ENCODE results near the gene MTMR12.
A peak's percentile ranks its signal among the peaks of the same experiment; 100 is the strongest.

Gene MTMR12

GRCh38 chr5:32190095-32190494, 122.6 kb downstream of the MTMR12 start:
- peak; percentile 90 for DNase-seq (ENCODE audit: low read depth)

- no peak for DNase-seq (ENCODE audit: low read depth)
Measured at GRCh38 chr5:32187675-32188074, 125.1 kb downstream of the MTMR12 start.

- DNase-seq (ENCODE audit: low read depth), result no peak
Measured at GRCh38 chr5:32182463-32183063, 130.2 kb downstream of the MTMR12 start.
